PFSK-1 (cell line): ENCODE results near the gene TOGARAM2.

Experiments used
- FOXP2 ChIP-seq: optimal IDR thresholded peaks from 2 replicates; pipeline ENCODE3; 2011; ENCODE audit warnings: borderline replicate concordance, control low read depth, inconsistent platforms; ENCODE audit not compliant: insufficient read depth; ENCODE audit errors: extremely low read length, extremely low read depth
- POLR2AphosphoS5 ChIP-seq: IDR thresholded peaks from 2 replicates; pipeline ENCODE4 v1.6.1; 2012; ENCODE audit warnings: low read depth, mild to moderate bottlenecking, control low read depth, low read length, moderate library complexity
- REST ChIP-seq, 2 experiments: IDR thresholded peaks; 2 replicates each; pipeline versions ENCODE4 v1.6.1 to v1.8.0; 2011 to 2012; ENCODE audit warnings: low read depth in 2 of 2, low read length in 2 of 2, control low read depth in 1 of 2, inconsistent platforms in 1 of 2, mild to moderate bottlenecking in 1 of 2, moderate library complexity in 1 of 2; ENCODE audit not compliant: insufficient read depth in 1 of 2
- SIN3A ChIP-seq: IDR thresholded peaks from 2 replicates; pipeline ENCODE4 v1.6.1; 2012; ENCODE audit warnings: mild to moderate bottlenecking, low read length, moderate library complexity, borderline replicate concordance; ENCODE audit not compliant: insufficient read depth
- TAF1 ChIP-seq: IDR thresholded peaks from 2 replicates; pipeline ENCODE4 v1.6.1; 2012; ENCODE audit warnings: low read length, control low read depth, borderline replicate concordance; ENCODE audit not compliant: insufficient read depth

Gene TOGARAM2

GRCh38 chr2:29064746-29065067, 83.6 kb downstream of the TOGARAM2 start:
- TF ChIP-seq SIN3A, result no peak
- TF ChIP-seq POLR2AphosphoS5, result no peak
- TF ChIP-seq TAF1, result no peak
- no peak for TF ChIP-seq REST (IDR thresholded peaks at IDR 0.05; ENCODE audit: insufficient read depth in 1 of 2, low read depth in 2 of 2, low read length in 2 of 2)
- TF ChIP-seq FOXP2, result no peak

- no peak for TF ChIP-seq TAF1
- TF ChIP-seq REST (IDR thresholded peaks at IDR 0.05; ENCODE audit: insufficient read depth in 1 of 2, low read depth in 2 of 2, low read length in 2 of 2), result no peak
- no peak for TF ChIP-seq SIN3A
- TF ChIP-seq POLR2AphosphoS5, result no peak
- no peak for TF ChIP-seq FOXP2
Observed at GRCh38 chr2:29065068-29065811, 84.1 kb downstream of the TOGARAM2 start.

GRCh38 chr2:29066271-29066860, 85.3 kb downstream of the TOGARAM2 start:
- TF ChIP-seq POLR2AphosphoS5 (no peak), REST (IDR thresholded peaks at IDR 0.05; ENCODE audit: insufficient read depth in 1 of 2, low read depth in 2 of 2, low read length in 2 of 2) (no peak), FOXP2 (no peak), SIN3A (no peak), TAF1 (no peak)

GRCh38 chr2:29066997-29067605, 86.0 kb downstream of the TOGARAM2 start:
- no peak for TF ChIP-seq REST (IDR thresholded peaks at IDR 0.05; ENCODE audit: insufficient read depth in 1 of 2, low read depth in 2 of 2, low read length in 2 of 2)

GRCh38 chr2:29068513-29068912, 87.4 kb downstream of the TOGARAM2 start:
- no peak for TF ChIP-seq FOXP2
- TF ChIP-seq SIN3A, result no peak
- no peak for TF ChIP-seq TAF1
- no peak for TF ChIP-seq POLR2AphosphoS5
- no peak for TF ChIP-seq REST (IDR thresholded peaks at IDR 0.05; ENCODE audit: insufficient read depth in 1 of 2, low read depth in 2 of 2, low read length in 2 of 2)
